NK-92 (cell line): ENCODE data around the gene GCNT2.
"Not testable (repeated sequence)": the region's sequence is repeated elsewhere in the genome, so short reads cannot be mapped to it uniquely, and the experiment has no call there.

ENCODE experiments used
- DNase-seq: peaks from one replicate; lab custom pipeline; 2025; ENCODE audit not compliant: unreplicated experiment; lab: John Stamatoyannopoulos, UW

Gene GCNT2

DNA sequence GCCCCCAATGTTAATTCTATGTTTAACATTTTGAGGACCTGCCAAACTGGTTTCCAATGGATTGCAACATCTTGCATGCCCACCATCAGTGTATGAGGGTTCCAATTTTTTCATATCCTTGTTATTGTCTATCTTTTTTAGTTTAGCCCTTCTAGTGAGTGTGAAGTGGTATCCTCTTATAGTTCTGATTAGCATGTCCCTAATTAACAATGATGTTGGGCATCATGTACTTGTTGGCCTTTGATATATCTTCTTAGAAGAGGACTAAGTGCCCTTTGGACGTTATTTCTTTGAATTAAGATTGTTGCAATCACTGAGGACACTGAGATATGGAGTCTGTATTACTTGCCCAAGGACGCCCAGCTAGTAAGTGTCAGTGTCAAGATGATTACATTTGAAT is 22.3 kb downstream of the GCNT2 start:
- DNase-seq: no peak

DNA sequence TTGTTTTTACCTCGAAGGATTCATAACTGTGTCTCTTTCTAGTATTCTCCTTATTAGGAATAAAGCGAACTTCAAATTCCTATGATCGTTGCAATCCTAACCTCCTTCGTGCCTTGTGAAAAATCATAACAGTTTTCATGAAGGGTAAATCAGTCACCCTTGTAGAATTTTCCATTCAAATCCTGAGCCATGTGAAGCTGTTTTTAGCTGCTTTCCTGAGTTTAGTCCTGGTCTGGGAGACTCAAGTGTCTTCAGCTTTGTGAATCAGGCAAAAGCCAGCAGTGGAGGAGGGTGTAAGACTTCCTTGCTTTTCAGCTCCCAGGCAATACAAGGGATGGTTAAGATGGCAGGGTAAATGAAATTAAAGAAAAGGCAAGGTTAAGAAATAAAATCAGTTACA is 24.3 kb downstream of the GCNT2 start:
- no peak for DNase-seq

DNA sequence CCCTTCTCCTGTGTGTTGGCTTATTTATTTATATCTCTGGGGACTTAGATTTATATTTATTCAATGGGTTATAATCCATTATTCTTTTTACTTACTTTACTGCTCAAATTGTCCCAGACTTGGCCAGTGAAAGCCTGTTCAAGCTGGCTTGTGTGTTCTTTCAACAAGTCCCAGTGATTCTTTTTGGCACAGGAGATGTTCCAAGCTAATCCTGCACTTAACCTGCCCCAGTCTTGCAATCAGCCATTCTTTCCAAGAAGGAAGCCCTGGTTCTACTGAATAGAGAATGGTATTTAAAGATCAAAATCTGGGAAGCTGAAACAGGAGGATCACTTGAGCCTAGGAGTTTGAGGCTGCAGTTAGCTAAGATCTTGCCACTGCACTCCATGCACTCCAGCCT is 26.7 kb downstream of the GCNT2 start:
- DNase-seq: no peak

DNA sequence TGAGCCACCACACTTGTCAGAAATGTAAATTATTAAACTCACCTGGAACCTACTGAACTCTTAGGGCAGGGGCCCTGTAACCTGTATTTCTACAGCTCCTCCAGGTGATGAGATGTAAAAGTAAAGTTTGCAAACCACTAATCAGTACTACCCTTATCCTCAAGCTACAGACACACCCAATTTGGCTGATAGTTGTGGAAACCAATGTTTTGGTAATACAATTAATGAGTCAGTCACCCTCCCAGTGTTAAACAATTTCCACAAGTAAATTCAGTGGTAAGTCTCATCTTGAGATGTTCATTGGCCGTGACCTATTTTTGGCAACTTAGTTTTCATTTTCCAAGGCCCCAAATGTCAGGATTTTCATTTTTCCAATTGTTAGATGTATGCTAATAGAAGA is 29.6 kb downstream of the GCNT2 start:
- DNase-seq: no peak

DNA sequence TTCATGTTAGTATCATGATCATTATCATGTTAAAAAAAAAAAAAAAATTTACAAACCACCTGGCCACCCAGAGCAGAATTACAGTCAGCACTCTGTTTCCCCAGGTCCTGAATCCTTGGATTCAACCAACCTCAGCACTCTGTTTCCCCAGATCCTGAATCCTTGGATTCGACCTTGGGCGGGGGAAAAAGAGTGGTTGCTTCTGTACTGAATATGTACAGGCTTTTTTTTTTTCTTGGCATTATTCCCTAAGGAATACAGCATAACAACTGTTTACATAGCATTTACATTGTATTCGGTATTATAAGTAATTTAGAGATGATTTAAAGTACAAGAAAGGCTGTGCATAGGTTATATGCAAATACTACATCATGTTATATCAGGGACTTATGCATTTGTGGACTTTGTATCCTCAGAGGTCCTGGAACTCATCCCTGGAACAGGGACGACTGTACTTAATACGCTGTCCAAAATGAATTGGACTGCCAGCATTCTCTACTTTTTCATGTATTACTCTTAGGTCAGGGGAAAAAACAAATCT is 31.2 kb downstream of the GCNT2 start:
- no peak for DNase-seq

DNA sequence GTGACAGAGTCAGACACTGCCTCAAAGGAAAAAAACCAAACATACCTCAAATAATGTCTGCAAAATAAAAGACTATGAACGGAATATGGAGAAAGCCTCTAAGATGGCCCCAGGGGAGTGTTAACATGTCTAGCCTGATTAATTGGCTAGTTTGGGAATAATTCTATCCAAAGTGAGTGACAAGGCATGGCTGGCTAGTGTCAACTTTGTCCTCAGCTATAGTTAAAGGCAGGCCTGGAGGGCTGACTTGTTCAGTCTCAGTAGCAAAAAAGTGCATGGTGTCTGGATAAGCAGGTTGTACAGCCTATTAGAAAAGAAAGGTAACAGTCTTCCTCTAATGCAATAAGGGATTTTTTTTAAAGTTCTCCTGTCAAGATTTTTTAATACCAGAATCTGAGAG is 32.7 kb downstream of the GCNT2 start:
- DNase-seq: no peak

DNA sequence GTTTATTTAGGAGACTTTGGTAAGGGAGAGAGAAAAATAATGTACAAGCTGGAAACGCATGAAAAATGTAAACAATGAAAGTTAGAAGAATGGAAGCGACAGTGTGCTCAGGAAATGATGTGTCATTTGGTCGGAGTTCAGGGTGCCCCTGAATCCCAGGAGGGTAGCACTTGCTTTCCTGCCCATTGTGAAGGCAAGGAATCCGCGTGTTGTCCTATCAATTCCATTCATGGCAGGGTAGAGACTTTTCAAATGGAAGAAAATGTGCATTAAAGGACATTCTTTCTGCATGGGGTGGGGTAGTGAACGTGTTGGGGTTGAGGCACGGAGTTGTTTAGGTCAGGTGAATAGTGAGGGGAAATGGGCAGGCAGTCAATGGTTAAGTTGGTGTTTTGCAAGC is 33.7 kb downstream of the GCNT2 start:
- DNase-seq: no peak

DNA sequence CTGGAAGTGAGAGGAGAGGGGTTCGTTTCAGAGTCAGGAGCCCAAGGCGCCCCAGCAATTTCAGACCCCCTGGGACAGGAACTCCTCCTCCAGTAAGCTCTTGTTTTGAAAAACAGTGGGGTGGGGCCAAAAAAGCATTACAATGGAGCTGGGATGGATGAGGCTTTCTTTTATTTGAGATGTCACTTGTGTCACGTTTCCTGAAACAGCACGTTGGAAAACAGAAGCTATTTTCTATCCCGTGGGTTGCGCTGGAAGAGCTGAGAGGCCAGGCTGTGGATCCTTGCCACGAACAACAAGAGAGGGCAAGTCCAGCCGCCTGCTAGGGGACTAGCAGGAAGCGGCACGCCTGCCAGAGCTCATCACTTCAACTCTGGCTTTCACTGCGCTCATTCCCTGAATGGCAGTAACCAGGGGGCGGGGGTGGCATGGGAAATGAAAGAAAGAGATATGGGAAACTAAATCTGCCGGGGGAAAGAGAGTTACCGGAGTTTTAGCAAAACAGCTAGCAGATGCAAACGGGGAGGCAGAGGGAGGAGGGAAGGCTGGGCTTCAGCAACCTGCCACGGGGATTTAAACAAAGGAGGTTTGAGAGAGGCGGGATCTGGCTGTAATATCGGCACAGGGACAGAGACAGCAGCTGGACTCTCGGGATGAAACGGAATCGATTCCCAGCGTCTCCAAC is 34.6 kb downstream of the GCNT2 start:
- DNase-seq: no peak

DNA sequence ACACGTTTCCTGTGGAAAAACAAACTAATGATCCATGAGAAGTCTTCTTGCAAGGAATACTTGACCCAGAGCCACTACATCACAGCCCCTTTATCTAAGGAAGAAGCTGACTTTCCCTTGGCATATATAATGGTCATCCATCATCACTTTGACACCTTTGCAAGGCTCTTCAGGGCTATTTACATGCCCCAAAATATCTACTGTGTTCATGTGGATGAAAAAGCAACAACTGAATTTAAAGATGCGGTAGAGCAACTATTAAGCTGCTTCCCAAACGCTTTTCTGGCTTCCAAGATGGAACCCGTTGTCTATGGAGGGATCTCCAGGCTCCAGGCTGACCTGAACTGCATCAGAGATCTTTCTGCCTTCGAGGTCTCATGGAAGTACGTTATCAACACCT is 35.4 kb downstream of the GCNT2 start:
- no peak for DNase-seq

DNA sequence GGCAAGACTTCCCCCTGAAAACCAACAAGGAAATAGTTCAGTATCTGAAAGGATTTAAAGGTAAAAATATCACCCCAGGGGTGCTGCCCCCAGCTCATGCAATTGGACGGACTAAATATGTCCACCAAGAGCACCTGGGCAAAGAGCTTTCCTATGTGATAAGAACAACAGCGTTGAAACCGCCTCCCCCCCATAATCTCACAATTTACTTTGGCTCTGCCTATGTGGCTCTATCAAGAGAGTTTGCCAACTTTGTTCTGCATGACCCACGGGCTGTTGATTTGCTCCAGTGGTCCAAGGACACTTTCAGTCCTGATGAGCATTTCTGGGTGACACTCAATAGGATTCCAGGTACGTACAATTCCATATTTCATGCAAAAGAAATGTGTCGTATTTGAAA is 35.8 kb downstream of the GCNT2 start:
- no peak for DNase-seq

DNA sequence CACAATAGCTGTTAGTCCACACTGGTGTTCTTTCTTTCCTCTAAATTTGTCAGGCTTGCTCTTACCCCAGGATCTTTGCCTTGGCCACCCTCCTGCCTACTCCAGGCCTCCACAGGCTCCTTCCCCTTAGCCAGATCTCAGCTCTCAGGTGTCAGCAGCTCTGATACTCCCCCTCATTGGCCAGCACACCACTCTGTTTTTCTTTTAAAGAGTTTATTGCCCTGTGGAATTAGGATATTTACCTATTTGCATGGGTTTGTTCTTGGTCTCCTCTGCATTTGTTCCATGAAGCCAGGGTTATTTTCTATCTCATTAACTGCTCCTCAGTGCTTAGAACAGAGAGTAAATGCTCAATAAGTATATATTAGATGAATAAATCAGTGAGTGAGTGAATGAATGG is 36.8 kb downstream of the GCNT2 start:
- no peak for DNase-seq

DNA sequence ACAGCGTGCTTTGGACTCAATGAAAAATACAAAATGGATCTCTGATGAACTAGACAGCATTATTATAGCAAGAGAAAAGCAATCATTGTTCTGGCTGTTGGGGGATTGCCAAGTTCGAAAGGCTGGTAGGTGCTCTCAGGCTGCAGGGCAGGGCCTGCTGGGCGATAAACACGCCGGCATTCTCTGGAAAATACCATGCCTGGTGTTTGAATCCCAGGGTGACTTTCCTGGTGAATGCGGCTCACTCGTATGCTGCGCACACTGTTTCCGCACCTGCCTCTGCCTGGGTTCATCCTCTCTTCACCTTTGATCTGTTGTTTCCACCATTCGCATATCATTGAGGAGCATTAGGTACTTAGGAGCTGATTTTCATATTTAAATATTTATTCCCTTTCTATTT is 37.4 kb downstream of the GCNT2 start:
- DNase-seq: no peak

DNA sequence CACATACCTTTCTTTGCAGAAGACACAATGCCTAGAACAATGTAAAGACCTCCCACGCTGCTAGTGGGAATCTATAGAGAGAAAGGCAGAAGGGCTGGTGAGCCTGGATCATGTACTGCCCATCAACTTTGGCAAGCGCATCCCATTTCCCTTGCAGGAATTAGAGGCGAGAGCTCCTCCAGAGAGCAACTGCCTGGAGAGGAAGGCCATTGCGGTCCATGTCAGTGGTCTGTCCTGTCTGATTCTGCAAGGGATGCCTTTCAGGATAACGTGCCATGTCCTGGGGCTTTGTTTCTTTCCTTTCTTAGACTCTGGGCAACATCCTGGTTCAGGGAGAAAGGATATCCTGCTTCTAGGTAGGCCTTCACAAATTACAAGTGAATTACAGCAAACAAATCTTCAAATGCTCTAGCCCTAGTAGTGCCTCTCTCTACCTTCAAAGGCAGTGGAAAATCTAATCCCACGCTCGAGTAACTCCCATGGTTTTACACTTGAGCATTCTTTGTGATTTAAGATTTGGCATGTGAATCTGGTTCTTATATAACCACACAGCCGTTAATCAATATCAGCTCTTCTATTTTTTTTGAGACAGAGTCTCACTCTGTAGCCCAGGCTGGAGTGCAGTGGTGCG is 38.5 kb downstream of the GCNT2 start:
- DNase-seq: no peak

DNA sequence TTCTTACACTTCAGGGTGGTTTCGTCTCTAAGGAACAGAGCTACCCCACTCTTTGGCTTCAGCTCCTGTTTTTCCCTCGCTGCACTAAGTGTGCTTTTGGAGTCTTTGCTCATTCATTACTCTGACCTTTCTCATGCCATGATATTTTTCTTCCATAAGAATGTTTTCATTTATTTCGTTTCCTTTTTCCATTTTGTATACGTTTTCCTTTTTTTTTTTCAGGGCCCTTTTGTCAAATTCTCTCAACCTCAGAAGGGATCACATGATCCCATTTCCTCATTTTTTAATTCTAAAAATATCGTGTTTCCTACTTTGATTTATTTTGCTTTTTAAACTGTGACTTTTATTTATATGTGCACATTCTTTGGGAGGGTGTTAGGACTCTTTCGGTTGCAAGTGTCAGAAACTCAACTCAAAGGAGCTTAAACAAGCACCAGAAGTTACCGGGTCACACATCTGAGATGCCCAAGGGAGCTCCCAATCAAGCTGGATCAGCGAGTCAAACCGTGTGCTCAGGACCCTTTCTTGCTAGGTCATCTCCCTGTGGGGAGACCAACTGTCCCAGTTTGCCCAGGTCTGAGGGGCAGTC is 40.6 kb downstream of the GCNT2 start:
- no peak for DNase-seq

DNA sequence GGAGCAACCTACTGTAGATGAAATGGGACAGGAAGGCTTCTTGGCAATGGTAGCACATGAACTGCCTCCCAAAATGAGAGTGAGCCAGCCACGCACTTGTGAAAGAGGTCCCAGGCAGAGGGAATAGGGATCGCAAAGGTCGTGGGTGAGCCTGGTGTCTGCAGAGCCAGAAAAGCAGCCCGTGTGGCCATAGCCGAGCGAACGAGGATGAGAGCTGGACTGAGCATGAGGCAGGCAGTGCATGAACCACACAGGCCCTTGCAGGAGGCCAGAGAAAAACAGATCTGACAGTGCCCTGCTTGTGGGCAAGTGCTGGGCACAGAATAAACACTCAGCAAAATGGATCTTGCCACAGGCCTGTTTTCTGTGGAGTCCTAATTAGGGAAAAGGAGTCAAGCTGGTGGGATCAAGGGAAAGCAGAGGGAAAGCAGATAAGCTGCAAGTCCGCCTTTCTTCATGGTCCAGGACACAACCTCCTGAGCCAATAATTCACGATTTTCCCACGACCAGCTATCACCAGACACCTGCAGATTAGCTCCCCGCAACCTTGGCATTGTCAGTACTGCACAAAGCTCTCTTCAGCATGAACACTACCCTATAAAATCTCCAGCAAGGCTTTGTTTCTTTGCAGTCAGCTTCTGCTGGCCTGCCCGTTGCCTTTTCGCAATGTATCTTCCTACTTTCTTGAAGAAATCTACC is 44.0 kb downstream of the GCNT2 start:
- DNase-seq: no peak

DNA sequence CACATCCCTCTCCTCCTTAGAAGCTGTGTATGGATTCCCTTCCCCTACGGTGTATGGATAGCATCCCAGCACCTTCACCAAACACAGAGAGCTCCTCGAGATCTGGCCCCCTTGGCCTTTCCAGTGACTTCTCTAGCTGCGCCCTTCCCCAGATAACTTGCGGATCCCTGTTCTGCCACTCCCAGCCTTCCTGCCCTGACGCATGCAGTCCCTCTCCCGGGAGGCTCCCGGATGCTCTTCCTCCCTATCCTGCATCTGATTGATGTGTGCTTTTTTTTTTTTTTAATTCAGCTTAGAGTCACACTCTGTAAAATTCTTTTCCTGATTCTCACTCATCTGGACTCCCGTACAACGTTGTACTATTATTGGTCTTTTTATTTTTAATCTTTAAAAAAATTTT is 44.8 kb downstream of the GCNT2 start:
- no peak for DNase-seq

DNA sequence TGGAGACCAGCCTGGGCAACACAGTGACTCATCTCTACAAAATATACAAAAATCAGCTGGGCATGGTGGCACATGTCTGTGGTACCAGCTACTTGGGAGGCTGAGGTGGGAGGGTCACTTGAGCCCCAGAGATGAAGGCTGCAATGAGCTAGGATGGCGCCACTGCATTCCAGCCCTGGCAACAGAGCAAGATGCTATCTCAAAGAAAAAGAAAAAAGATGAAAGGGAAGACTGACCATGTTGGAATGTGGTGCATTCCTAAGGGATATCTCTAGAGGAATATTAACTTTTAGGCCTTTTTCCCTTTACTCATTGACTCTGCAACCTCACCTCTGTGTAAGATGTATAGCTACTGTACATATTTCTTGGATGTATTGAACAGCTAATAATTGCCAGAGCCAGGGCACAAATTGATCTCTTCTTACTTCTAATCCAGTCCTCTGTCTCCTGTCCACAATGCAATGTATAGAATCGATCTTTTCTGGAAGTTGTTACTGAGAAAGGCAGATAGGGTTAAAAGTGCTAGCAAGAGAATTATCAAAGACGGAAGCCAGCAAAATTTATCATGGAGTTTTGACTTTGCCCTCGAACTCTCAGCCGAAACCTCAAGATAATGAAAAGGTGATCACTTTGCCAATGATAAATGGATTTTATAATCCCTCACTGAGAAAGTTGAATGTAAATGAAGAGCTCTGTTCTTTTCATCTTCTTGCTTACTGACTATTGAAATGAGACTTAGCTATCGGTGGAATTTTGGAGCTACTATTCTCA is 46.3 kb downstream of the GCNT2 start:
- DNase-seq: no peak

DNA sequence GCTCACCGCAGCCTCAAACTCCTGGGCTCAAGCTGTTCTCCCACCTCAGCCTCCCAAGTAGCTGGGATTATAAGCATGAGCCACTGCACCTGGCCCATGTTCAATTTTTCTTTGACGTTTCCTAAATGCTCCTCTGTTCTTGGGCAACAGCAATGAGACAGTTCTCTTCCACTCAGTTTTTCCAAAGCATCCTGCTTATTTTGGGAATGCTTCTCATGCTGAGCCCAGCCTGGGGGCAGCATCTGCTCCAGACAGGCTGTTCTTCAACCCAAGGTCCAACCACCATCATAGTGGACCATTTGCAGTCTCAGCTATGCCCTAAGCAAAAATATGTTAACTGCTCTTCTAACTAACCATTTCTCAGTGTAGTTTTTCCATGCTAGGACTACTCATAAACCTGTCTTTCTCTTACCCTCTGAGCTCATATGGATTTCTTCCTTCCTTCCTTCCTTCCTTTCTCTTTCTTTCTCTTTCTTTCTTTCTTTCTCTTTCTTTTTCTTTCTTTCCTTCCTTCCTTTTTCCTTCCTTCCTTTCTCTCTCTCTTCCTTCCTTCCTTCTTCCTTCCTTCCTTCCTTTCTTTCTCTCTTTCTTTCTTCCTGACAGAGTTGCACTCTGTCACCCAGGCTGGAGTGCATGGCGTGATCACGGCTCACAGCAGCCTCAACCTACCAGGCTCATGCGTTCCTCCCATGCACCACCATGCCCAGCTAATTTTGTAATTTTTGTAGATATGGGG is 48.4 kb downstream of the GCNT2 start:
- no peak for DNase-seq

DNA sequence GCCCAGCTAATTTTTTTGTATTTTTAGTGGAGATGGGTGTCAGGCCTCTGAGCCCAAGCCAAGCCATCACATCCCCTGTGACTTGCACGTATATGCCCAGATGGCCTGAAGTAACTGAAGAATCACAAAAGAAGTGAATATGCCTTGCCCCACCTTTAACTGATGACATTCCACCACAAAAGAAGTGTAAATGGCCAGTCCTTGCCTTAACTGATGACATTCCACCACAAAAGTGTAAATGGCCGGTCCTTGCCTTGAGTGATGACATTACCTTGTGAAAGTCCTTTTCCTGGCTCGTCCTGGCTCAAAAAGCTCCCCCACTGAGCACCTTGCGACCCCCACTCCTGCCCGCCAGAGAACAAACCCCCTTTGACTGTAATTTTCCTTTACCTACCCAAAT is 54.4 kb downstream of the GCNT2 start:
- DNase-seq: not testable (repeated sequence)

DNA sequence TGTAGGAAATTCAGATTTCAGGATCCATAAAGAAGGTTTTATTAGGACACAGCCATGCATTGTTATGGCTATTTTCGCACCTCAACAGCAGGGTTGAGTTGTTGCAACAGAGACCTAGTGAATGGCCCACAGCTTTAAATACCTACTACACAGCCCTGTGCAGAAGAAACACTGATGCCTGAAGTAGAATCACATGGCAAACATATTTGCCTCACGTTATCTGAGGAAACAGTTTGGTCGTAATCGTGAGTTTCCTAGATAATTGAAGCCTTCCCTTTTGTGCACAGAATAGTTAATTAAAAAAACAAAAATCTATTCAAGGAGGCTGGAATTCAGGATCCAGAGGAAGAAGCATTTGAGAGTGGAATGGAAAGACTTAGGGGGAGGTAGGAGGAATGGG is 55.1 kb downstream of the GCNT2 start:
- no peak for DNase-seq
